ENCODE results near the gene FAM13C.

- TF ChIP-seq CTCF (IDR thresholded peaks at IDR 0.05) (no peak), POLR2A (IDR thresholded peaks at IDR 0.05) (no peak), POLR2AphosphoS5 (IDR thresholded peaks at IDR 0.05) (no peak)
Measured at GRCh38 chr10:59373071-59373470, 10.7 kb upstream of the FAM13C start.
